ENCODE measurements around the gene TESPA1.

GRCh38 chr12:54936736-54937135, 47.8 kb downstream of the TESPA1 start:
- TF ChIP-seq CTCF (IDR thresholded peaks at IDR 0.05): no peak
- TF ChIP-seq POLR2A (IDR thresholded peaks at IDR 0.05; ENCODE audit: low read depth): no peak
- no peak for TF ChIP-seq POLR2AphosphoS5 (IDR thresholded peaks at IDR 0.05)

Data from esophagus muscularis mucosa (tissue), 3 donors.